GM13976 (cell line): ENCODE measurements around the gene KIDINS220.

Source experiments
- DNase-seq: peaks from one replicate; pipeline ENCODE4 v3.0.0; 2012; ENCODE audit warnings: low spot score
- CTCF ChIP-seq: IDR thresholded peaks from 2 replicates; pipeline ENCODE4 v1.5.1; 2012; ENCODE audit warnings: borderline replicate concordance, mild to moderate bottlenecking; ENCODE audit not compliant: insufficient read depth; ENCODE audit errors: extremely low read depth, missing control alignments, control extremely low read depth
- in situ Hi-C: fragments of 300-500 bp; cut with MboI; formaldehyde crosslinking; loops from one replicate; pipeline ENCODE4 v1.12.0; 2022; ENCODE audit warnings: low sequenced_read_pairs, mixed read lengths, inconsistent platforms; ENCODE audit not compliant: unreplicated experiment

Gene KIDINS220

DNA sequence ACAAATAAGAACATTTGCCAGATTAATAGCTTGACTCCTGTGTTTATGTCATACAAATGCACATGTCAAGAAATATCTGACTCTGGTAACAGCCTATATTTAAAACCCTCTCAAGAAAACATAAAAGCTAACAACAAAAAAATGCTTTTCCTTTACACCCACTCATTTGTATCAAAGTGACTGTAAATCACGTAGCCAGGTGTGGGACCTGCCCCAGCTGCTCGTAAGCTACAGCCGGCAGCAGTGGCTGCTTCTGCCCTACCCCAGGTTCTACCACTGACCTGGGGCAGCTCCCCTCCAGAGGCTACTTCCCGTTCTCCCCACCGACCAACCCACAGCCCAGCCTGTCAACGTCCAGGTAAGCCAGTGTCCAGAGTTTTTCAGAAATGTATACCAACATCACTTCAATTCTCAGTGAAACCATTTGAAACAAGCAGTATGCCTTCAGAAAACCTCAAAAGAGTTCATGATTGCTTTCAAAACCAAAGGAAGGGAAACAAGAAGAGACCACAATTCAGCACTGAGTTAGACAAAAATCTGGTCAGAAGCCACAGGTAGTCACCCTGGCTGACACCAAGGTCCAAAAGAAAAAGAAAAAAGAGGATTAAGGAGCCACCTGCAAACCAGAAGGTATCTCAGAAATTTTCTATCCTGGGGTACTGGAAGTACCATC is 40.4 kb downstream of the KIDINS220 start:
- no peak for TF ChIP-seq CTCF
- DNase-seq: peak; percentile 24
- in situ Hi-C loops: no loop called here

DNA sequence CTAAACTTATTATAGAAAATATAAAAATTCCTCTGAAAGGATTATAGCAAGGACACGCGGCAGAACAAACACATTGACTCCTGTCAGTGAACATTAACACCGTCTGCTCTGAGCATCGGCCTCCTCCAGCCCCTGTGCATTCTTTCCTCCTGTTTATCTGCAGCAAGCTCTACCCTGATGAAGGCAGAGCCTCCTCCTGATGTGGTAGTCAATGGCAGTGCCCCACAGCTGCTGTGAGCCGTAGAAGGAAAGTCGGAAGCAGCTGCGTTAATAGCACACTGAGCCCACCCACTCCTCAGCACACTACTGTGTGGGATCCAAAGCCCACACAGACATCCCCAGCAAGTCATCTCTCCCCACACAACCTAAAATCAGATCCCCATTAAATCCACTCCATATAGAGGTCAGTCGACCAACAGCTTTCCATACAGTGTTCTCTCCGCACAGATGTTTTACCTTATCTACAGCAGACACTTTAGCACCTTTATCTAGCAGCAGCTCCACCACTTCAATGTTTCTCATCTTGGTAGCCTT is 41.0 kb downstream of the KIDINS220 start:
- TF ChIP-seq CTCF: no peak
- DNase-seq: no peak
- in situ Hi-C loops: no loop called here

DNA sequence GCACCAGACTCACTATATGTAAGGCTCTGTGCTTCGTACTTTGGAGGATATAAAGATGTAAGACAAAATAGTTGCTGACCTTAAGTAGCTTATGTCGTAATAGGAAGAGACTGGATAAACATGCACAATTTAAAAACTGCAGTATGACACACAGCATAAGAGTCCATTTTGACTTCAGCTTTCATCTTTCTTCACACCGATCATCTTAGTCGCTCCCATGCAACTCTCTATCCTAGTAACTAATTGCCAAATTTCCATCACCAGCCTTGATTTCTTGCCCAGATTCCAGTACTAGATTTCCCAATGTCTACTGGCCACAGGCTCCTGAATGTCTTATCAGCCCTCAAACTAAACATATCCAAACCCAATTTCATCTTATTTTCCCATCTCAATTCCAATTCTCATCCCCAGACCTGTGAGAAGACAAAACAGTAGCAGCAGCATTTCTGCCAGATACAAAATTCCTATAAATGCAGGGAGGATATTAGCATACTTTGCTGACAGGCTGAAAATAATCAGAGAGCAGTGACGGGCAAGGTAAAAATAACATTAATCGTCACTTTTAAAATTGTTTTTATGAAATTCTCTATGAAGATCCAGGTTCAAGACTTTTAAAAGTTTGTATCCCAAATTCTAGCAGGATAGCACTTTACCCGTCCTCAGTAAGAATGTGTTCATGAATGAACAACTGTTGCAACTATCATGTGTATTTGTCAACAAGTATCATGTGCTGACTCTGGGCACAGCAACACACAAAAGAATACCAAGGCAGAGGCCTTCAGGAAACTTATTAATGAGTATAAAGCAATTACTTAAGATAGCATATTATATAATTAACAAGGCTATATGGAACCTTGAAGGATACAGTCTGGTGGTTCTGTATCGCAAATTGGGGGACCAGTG is 42.2 kb downstream of the KIDINS220 start:
- in situ Hi-C loops: no loop called here
- no peak for DNase-seq
- no peak for TF ChIP-seq CTCF

- in situ Hi-C loops: no loop called here
- TF ChIP-seq CTCF: no peak
- peak; percentile 8 for DNase-seq
These were observed 46.7 kb downstream of the KIDINS220 start for GRCh38 chr2:8790739-8791162.

GRCh38 chr2:8786463-8786862 is 51.0 kb downstream of the KIDINS220 start:
- DNase-seq: no peak
- in situ Hi-C loops: no loop called here
- TF ChIP-seq CTCF: no peak

GRCh38 chr2:8779795-8780671 is 57.4 kb downstream of the KIDINS220 start:
- DNase-seq: no peak
- in situ Hi-C loops: no loop called here
- TF ChIP-seq CTCF: no peak
